Activated CD8-positive, alpha-beta memory T cell treated with anti-CD3 and anti-CD28 coated beads for 24 hours (primary cell): ENCODE data around the gene MASTL.
"Not testable (repeated sequence)": the region's sequence is repeated elsewhere in the genome, so short reads cannot be mapped to it uniquely, and the experiment has no call there.

Experiments used
- DNase-seq: peaks from one replicate; pipeline ENCODE4 v3.0.0-alpha.2; 2020

MASTL gene

DNA sequence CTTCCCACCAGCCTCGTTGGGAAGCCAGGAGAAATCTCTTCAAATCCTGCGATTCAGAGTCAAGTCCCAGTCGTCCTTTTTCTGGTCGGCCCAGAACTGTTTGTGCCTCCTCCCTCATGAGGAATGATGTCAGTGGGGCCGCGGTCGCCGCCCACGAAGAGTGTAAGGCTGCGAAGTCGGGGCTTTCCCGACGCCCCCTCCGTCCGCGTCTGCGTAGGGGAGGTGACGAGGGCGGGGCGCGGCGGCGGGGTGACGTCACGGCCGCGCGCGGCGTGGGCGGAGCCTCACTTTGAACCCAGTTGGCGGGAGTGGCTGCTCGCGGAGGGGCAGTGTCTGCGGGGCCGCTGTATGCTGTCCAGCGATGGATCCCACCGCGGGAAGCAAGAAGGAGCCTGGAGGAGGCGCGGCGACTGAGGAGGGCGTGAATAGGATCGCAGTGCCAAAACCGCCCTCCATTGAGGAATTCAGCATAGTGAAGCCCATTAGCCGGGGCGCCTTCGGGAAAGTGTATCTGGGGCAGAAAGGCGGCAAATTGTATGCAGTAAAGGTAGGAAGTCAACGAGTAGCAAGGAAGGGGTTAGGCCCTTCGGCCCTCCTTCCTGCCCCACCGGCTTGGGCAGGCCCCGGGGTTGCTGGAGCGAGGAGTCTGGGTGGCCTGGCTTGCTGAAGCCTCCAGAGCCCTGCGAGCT lies at the start of gene MASTL:
Gene MASTL, plus strand, starts transcription at position 287 of the 689 bp plus-strand sequence. Its CDS starts 75 bp downstream, at position 362.
- peak; percentile 97 for DNase-seq

DNA sequence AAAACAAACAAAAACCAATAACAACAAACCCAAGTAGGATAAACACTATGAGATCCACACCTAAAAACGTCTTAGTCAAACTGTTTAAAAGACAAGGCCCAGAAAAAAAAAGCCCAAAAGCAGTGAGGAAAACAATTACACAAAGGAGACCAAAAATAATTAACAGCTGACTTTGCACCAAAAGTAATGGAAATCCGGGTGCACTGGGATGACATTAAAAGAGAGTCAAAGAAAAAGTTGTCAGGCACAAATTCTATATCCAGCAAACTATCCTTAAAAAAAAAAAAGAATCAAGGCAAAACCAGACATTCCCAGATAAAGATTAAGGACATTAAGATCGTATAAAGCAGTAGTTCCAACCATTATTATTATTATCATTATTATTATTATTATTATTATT lies 47.0 kb upstream of the MASTL start:
- no peak for DNase-seq

DNA sequence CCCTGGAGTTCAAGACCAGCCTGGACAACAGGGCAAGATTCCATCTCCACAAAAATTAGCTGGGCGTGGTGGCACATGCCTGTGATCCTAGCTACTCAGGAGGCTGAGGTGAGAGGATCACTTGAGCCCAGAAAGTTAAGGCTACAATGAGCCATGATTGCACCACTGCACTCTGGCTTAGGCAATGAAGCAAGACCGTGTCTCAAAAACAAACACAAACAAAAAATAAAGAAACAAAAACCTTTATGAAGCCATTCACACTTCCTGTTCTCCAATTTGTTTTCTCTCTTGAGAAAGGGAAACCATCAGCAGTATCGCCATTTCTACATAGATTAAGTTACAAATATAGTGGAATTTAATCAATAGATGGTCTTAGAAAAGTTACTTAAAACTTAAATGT lies 20.8 kb upstream of the MASTL start:
- no peak for DNase-seq

DNA sequence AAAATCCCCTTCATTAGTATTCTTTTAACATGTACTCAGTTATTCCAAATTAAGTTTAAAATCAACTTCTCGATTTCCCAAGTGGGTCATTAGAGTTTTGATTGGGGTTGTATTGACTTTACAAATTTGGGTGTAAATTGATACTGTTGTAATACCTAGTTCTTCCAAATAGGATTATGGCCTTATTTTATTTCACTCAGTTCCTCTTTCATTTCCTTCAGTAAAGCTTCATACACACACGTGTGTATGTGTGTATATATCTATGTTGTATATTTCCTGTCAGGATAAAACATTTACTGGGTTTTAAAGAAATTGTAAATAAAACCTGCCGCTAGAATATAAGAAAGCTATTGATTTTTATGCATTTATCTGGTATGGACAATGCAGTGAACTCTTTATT lies 16.9 kb upstream of the MASTL start:
- no peak for DNase-seq

DNA sequence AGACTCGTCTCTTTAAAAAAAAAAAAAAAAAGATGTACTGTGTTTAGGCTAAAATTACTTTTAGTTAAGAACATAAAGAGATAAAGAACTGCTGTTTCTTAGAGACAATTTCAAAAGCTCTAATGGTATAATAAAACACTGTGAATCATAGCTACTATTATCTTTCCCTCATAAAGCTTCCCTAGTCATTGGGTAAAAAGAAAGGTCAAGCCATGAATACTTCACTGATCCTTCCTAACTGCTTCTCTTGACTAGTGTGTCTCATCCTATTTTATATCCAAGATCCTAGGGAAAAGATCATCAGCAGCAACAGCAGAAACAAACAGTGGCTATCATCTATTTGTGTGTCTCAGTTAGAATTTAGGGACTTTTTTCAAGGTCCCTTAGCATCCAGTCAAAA lies 11.5 kb upstream of the MASTL start:
- DNase-seq: no peak

DNA sequence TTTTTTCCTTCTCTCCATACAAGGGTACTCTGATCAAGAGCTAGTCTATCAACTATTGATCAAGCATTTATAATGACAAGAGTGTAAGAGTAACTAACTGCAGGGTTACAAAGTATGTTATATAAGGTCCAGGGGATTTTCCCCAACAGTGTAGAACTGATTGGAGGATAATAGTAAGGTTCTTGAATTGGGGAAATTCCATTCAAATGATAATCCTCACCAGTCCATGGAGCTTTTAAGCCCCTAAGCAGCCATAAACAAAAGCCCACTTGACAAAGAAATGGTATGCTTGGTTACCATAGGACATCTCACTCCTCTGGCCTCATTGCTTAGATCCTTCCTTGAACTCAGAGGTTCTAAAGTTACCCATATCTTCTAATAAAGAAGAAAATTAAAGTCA lies 9.2 kb upstream of the MASTL start:
- DNase-seq: no peak

DNA sequence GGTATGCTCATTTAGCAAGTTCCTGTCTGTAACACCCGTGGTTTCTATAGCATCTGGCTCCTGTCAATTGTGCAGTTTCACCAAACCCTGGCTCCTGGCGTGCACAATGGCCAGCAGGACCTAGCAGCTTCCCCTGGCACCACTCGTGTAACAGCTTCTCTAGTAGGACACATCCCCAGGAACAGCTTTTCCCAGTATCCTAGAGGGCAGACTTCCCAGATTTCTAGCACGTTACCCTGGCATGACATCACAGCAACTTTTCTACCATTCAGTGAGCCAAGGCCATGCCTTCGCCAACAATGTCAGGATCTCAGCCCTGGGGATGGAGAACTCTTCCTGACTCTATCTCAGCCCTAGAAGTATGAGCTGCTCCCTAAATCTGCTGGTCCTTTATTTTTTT lies 7.5 kb upstream of the MASTL start:
- no peak for DNase-seq

DNA sequence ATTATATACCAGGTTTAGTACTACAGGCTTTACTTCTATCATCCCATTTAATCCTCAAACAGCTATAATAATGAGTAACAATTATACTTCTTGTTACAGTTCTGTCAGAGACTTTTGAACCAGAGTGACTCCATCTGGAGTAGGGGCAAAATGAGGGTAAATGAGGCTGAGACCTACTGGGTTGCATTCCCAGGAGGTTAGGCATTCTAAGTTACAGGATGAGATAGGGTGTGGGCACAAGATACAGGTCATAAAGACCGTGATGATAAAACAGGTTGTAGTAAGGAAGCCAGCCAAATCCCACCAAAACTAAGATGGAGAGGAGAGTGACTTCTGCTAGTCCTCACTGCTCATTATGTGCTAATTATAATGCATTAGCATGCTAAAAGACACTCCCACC lies 4.9 kb upstream of the MASTL start:
- DNase-seq: no peak

DNA sequence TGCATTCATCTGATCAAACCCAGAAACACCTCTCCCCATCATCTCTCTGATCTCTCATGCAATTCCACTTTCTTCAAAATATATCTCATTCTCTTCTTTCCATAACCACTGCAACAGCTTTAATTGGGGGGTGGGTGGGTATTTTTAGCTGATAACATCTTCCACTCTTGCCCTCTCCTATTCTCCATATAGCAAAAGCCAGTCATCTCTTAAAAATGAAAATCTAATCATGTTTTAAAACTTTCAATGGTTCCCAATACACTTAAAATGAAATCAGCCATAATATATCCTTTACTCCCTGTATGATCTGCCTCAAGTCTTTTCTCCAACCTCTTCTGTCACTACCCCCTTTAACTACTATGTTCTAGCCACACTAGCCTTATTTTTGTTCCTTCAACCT lies 2.5 kb upstream of the MASTL start:
- no peak for DNase-seq

DNA sequence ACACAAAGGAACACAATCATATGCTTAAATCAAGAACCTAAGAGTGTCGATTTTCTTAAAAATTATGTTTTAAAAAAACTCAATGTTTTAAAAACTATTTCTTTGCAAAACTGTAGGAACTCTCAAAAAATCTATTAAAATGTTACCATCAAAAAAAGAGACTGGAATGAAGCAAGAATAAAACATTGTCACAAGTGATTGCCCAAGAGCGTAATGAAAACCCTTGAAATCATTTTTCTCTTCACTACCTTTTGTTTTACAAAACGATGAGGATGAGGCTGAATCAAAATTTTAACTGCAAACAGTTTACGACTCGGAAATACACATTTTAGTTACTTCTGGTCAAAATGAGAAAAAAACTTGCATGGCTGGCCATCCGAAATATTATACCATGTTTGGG lies 1.8 kb upstream of the MASTL start:
- DNase-seq: no peak

DNA sequence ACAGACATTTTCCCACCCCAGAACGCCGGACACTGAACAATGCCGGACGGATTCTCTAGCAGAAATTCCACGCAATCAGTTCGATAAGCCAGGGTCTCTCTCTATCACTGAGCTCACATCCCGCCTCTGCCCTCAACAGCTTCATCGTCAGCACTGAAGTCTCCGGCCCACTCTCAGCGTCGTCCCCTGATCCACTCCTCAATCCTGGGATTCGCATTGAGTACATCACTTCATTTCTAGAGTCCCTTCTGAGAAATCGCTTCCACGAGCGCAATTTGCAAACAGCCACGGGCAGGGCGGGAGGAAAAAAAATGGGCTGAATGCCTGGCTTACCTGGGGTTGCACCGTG lies 1.3 kb upstream of the MASTL start:
- DNase-seq: no peak

DNA sequence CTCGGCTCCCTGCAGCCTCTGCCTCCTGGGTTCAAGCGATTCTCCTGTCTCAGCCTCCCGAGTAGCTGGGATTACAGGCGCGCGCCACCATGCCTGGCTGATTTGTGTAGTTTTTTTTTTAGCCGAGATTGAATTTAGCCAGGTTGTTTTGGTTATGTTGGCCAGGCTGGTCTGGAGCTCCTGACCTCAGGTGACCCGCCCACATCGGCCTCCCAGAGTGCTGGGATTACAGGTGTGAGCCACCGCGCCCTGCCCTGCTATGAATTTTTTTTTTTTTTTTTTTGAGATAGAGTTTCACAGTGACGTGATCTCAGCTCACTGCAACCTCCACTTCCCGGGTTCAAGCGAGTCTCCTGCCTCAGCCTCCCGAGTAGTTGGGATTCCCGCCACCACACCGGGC lies 1.4 kb downstream of the MASTL start:
- not testable (repeated sequence) for DNase-seq

DNA sequence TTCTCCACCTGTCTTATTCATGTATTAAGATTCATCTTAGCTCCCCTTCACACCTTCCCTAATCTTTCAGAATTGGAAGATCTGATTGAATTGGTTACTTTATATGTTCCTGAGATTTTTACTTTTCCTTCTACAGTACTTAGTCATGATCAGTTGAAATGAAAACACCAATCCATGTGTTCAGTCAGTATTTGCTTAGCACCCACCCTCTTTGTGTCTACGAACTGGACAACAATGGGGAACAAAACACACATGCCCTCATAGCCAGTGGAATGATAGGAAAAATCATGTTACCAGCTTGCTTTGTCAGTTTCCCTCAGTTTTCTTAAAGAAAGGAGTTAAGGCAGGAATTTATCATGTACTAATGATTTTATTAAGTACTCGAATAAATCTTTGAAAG lies 2.0 kb downstream of the MASTL start:
- DNase-seq: no peak

DNA sequence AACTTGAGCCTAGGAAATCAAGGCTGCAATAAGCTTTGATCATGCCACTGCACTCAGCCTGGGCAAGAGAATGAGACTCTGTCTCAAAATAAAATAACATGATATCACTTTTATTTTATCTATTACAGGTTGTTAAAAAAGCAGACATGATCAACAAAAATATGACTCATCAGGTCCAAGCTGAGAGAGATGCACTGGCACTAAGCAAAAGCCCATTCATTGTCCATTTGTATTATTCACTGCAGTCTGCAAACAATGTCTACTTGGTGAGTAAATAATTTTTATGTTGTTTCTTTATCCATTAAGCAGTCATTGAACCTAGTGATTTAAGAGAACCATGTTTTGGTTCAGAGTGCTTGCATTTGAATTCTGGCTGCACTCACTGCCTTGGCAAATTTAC lies 3.3 kb downstream of the MASTL start:
- no peak for DNase-seq

DNA sequence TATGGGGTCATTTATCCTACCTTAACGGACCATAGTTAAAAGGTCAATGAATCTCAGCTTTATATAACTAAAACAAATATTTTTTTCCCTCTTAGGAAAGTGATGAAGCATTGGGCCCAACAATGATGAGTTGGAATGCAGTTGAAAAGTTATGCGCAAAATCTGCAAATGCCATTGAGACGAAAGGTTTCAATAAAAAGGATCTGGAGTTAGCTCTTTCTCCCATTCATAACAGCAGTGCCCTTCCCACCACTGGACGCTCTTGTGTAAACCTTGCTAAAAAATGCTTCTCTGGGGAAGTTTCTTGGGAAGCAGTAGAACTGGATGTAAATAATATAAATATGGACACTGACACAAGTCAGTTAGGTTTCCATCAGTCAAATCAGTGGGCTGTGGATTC lies 14.7 kb downstream of the MASTL start:
- no peak for DNase-seq

DNA sequence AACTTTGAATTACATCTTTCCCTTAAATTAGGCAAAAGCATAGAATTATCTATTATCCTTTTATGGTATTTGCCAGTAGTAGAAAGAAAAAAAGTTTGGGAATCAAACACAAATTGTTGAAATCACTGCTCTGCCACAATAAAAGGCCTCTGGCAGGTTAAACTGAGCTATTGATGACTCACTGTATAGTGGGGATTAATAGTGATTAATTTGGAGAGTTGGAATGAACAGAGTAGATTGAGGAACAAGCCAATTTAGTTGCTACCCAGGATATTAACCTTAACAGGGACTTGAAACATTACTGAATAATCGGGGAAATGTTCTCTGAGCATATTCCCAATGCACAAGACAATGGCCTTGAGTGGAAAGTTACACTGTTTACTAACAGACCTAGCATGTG lies 33.1 kb downstream of the MASTL start:
- DNase-seq: no peak

DNA sequence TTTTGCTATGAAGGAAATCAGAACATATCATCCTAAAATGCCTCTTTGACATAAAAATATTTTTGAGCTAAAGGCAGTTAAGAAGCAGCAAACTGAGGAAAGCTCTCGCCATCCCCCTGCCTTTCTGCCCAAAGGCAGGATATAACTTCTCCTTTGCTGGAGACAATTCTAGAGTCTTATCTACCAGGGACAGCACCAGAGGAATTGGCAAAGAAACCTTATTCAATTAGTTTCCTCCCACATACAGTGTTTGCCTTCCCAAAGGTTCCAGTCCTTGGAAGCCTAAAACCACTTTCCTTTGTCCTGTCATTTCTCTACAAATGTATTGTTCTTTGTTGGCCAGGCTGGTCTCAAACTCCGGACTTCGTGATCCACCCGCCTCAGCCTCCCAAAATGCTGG lies 33.7 kb downstream of the MASTL start:
- no peak for DNase-seq

DNA sequence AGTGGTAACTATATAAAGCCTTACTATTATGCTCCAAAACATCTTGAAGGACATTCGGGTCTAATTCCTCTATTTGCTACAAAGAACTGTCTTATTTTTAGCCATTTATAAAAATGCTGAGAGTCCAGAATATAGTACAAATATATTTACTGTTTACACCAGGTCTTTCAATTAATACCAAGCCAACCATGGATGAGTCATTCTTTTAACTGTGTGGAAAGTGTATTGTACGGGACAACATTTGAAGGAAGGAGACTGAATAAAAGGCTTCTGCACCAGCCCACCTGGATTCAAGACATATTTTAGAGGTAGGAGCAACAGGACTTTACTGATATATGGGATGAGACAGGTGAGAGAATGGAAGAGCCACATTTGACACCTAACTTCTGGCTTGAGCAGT lies 35.4 kb downstream of the MASTL start:
- DNase-seq: no peak

DNA sequence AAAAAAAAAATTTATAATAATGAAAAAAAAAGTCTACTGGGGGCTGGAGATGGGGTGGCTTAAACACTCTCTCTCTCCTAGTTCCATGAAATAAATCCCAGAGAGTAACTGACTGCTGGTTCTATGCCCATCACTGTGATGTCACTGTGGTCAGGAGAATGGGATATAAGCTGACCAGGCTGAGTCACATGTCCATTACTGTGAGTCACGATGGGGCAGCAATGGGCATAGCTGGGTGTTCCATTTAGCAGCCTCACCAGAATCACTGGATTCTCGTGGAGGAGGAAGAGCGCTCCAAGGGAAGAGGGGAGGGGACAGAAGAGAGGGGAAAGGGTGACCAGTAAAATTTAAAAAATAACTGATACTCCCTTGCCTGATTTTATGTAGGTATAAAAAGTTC lies 37.1 kb downstream of the MASTL start:
- DNase-seq: no peak

DNA sequence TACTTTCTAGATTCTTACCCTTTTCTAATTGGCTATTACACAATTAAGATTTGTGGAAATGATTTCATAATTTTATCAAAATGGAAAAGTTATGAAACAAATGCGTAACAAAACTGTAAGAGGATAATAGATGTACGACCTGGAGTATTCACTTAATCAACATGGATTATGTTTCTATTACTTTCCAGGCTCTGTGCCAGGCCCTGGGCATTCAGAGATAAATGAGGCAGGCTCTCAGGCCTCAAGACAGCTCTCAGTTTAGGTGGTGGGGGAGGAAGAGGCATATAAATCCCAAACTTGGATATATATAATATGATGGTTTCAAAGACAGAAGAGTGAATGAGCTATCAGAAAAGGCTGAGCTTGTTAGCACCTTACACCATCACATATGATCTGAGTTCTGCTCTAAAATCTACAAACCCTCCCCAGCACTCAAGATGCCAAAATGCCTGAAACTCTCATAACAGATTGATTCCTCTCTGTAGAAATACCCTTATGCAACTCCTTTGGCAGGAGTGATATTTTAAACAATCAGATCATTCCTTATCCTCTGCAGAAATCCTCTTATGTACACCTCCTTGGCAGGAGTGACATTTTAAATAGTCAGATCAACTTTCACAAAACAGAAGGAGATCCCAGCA lies 42.9 kb downstream of the MASTL start:
- DNase-seq: no peak

DNA sequence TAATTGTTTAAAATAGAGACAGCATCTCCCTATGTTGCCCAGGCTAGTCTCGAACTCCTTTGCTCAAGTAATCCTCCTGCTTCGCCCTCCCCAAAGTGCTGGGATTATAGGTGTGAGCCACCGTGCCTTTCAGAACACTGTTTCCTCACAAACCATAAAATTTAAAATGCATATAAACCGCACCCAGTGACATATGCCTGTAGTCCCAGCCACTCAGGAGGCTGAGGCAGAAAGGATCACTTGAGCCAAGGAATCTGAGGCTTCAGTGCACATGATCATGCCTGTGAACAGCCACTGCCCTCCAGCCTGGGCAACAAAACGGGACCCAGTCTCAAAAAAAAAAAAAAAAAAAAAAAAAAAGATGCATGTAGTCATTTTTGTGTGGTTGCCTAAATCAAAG lies 48.7 kb downstream of the MASTL start:
- DNase-seq: no peak

DNA sequence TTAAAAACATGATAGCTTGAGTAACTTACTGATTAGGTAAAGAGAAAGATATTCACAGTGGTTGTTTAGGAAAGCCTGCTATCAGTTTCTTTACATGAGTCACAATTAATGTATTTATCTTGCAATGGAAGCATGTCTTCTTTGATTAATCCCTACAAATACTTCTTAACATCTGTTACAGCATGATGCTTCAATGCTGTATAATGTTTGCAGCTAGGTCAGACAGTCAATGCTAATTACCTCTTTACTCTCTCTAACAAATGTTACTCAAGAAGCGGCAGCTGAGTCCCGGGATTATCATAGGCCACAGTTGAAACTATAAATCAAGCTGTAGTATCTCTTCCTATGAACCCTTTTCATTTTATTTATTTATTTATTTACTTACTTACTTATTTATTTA lies 52.2 kb downstream of the MASTL start:
- DNase-seq: no peak

DNA sequence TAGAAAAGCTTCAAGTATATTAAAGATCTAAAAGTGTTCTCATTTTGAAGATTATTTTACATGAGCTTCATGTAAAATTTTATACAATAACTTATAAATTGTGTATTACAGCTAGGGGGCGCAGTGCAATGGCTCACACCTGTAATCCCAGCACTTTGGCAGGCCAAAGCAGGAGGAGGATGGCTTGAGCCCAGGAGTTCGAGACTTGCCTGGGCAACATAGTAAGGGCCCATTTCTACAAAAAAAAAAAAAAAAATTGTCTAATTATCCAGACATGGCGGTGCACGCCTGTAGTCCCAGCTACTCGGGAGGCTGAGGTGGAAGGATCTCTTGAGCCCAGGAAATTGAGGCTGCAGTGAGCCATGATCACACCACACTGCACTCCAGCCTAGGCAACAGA lies 68.8 kb downstream of the MASTL start:
- no peak for DNase-seq

DNA sequence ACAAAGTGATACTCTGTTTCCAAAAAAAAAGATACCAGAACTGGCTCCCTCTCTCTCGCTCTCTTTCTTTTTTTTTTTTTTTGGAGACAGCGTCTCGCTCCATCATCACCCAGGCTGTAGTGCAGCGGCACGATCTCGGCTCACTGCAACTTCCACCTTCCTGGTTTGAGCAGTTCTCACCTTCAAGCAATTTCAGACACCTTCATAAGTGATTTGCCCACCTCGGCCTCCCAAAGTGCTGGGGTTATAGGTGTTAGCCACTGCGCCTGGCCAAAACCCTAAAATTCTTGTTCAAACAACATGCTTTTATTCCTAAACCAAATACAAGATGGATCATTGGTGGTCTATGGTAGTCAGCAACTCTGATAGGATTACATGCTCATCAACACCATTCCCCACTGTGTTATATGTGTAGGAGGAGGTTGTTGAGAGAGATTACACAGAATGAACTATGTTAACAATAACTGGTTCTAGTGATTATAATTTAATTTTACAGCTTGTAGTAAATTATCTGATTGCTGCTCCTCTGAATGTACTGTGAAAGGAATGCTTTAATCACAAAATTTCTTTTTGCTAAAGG lies 69.9 kb downstream of the MASTL start:
- DNase-seq: no peak
